Endothelial cell of umbilical vein (primary cell): ENCODE results near the gene ERBB4. TPM values are rescaled to one million over a fixed set of nuclear protein-coding genes. Genes with fewer than 3 reads are reported as not detected.

Experiments used
- BruUV-seq: library from RNA; stranded (reverse); fragments of 400-500 nt; replicated peaks from 2 replicates; lab custom pipeline; 2021; lab: Mats Ljungman, UMichigan
- CTCF ChIA-PET: fragments of 300-600, 350-600 bp; sonication (Branson Sonifier 250); formaldehyde crosslinking; loops from one replicate; lab custom pipeline; 2021; ENCODE audit warnings: antibody characterized with exemption, inconsistent platforms; lab: Charles Lee
- POLR2A ChIA-PET: fragments of 300-600, 350-600 bp; sonication (Branson Sonifier 250); formaldehyde crosslinking; loops from one replicate; lab custom pipeline; 2021; ENCODE audit warnings: antibody characterized with exemption, inconsistent platforms; lab: Charles Lee
- DNase-seq: peaks from one replicate; pipeline ENCODE4 v3.0.0-alpha.2; 2011; ENCODE audit warnings: low read depth, low spot score
- FAIRE-seq: peaks from 2 replicates; lab custom pipeline; 2011; peaks lifted over from hg19 to GRCh38; lab: Jason Lieb, UNC
- H2AFZ ChIP-seq: 2 replicates; pipeline ENCODE4 v1.6.0; 2012; ENCODE audit warnings: low read depth, low read length, control low read depth, inconsistent platforms
- H3K27ac ChIP-seq: 2 replicates; pipeline ENCODE4 v1.5.1; 2011; ENCODE audit warnings: low read depth, mild to moderate bottlenecking, control low read depth, low read length, moderate library complexity; ENCODE audit not compliant: insufficient read depth
- H3K27me3 ChIP-seq, 2 experiments: 2 replicates each; pipeline versions ENCODE4 v1.6.0 to v1.6.1; 2011; ENCODE audit warnings: low read length in 2 of 2, mixed read lengths in 1 of 2; ENCODE audit not compliant: control insufficient read depth in 2 of 2, insufficient read depth in 2 of 2
- H3K36me3 ChIP-seq, 2 experiments: 2 replicates in 1 of 2; 3 replicates in 1 of 2; pipeline ENCODE4 v1.5.1; 2011; ENCODE audit warnings: low read length in 2 of 2, mild to moderate bottlenecking in 1 of 2, moderate library complexity in 1 of 2; ENCODE audit not compliant: control insufficient read depth in 2 of 2, insufficient read depth in 2 of 2; ENCODE audit errors: extremely low read depth in 1 of 2
- H3K4me1 ChIP-seq: 3 replicates; pipeline ENCODE4 v1.5.1; 2011; ENCODE audit warnings: mild to moderate bottlenecking, low read length; ENCODE audit not compliant: control insufficient read depth, insufficient read depth; ENCODE audit errors: extremely low read depth
- H3K4me2 ChIP-seq: 2 replicates; pipeline ENCODE4 v1.6.1; 2011; ENCODE audit warnings: low read length, control low read depth, mixed read lengths; ENCODE audit not compliant: insufficient read depth
- H3K4me3 ChIP-seq, 3 experiments: fragments of 200-600 bp in 1 of 3; sonication (generic), shearing (Covaris generic) in 1 of 3; replicated peaks in 1 of 3; 2 replicates each; pipeline ENCODE4 v1.5.1; 2011 to 2016; ENCODE audit warnings: control low read depth in 3 of 3, low read length in 3 of 3, mild to moderate bottlenecking in 2 of 3, inconsistent platforms in 1 of 3, low read depth in 1 of 3, moderate library complexity in 1 of 3; ENCODE audit not compliant: insufficient read depth in 1 of 3
- H3K79me2 ChIP-seq: 2 replicates; pipeline ENCODE4 v1.6.0; 2012; ENCODE audit warnings: low read length, inconsistent platforms; ENCODE audit not compliant: control insufficient read depth, insufficient read depth
- H3K9ac ChIP-seq: replicated peaks from 2 replicates; pipeline ENCODE3; 2011; ENCODE audit warnings: low read length, control low read depth; ENCODE audit not compliant: insufficient read depth; ENCODE audit errors: extremely low read depth
- H3K9me1 ChIP-seq: replicated peaks from 3 replicates; pipeline ENCODE4 v1.6.0; 2011; ENCODE audit warnings: mild to moderate bottlenecking, low read length; ENCODE audit not compliant: control insufficient read depth, insufficient read depth; ENCODE audit errors: extremely low read depth
- H3K9me3 ChIP-seq: replicated peaks from 2 replicates; pipeline ENCODE4 v1.5.1; 2012; ENCODE audit warnings: low read length, inconsistent platforms; ENCODE audit not compliant: control insufficient read depth, insufficient read depth
- H4K20me1 ChIP-seq: replicated peaks from 2 replicates; pipeline ENCODE3; 2011; ENCODE audit warnings: mild to moderate bottlenecking, low read length; ENCODE audit not compliant: control insufficient read depth, insufficient read depth; ENCODE audit errors: extremely low read depth
- CTCF ChIP-seq, 2 donors: IDR thresholded peaks; 1 replicate in 1 of 2; 2 replicates in 1 of 2; pipeline ENCODE4 v1.5.1; 2011; ENCODE audit warnings: low read length in 2 of 2, mild to moderate bottlenecking in 2 of 2, moderate library complexity in 2 of 2, control low read depth in 1 of 2, inconsistent platforms in 1 of 2, low read depth in 1 of 2; ENCODE audit not compliant: insufficient read depth in 1 of 2; ENCODE audit errors: extremely low read depth in 1 of 2
- EZH2 ChIP-seq: IDR thresholded peaks from 2 replicates; pipeline ENCODE4 v1.6.1; 2012; ENCODE audit warnings: borderline replicate concordance, low read depth, mild to moderate bottlenecking, moderate library complexity, low read length, inconsistent platforms; ENCODE audit not compliant: severe bottlenecking
- FOS ChIP-seq: IDR thresholded peaks from 2 replicates; pipeline ENCODE4 v1.6.1; 2011; ENCODE audit warnings: mild to moderate bottlenecking, low read length, moderate library complexity, borderline replicate concordance; ENCODE audit not compliant: insufficient read depth
- GATA2 ChIP-seq: IDR thresholded peaks from 2 replicates; pipeline ENCODE4 v1.7.0; 2011; ENCODE audit warnings: low read depth, mild to moderate bottlenecking, moderate library complexity, mixed read lengths, low read length; ENCODE audit not compliant: insufficient read length, insufficient read depth
- JUN ChIP-seq: IDR thresholded peaks from 2 replicates; pipeline ENCODE4 v1.6.1; 2011; ENCODE audit warnings: borderline replicate concordance, low read depth; ENCODE audit not compliant: insufficient read length, insufficient read depth
- MAX ChIP-seq: IDR thresholded peaks from 2 replicates; pipeline ENCODE4 v1.6.1; 2011; ENCODE audit not compliant: insufficient read depth, insufficient read length
- MYC ChIP-seq: IDR thresholded peaks from one replicate; pipeline ENCODE4 v1.6.1; 2011; ENCODE audit warnings: mild to moderate bottlenecking, low read depth, low read length
- POLR2A ChIP-seq: IDR thresholded peaks from 2 replicates; pipeline ENCODE4 v1.6.1; 2012; ENCODE audit warnings: low read depth, mild to moderate bottlenecking, control low read depth, low read length
- POLR2AphosphoS5 ChIP-seq: IDR thresholded peaks from 2 replicates; pipeline ENCODE4 v1.6.1; 2012; ENCODE audit warnings: low read depth, mild to moderate bottlenecking, control low read depth, low read length, moderate library complexity; ENCODE audit not compliant: insufficient read depth
- dilution Hi-C: fragments of 300-500 bp; cut with MboI; formaldehyde crosslinking; loops from one replicate; pipeline ENCODE4 v1.15.0; 2019; ENCODE audit warnings: low sequenced_read_pairs; ENCODE audit not compliant: extremely low pct_ligation_motif_present
- intact Hi-C: fragments of 100-400 bp; cut with micrococcal nuclease; formaldehyde crosslinking; loops from one replicate; pipeline ENCODE4 v1.10.0; 2022
- polyA plus RNA-seq, 4 experiments: library from polyadenylated mRNA; depleted of rRNA in 3 of 4; stranded (reverse) in 3 of 4; unstranded in 1 of 4; fragments of >200 nt; gene quantifications; 2 replicates each; pipeline versions ENCODE4 v1.2.1 to v1.2.3, GENCODE V29; 2011 to 2012; ENCODE audit warnings: missing spikeins in 1 of 4
- total RNA-seq: library from RNA; stranded (reverse); gene quantifications from 2 replicates; pipeline ENCODE4 v1.2.3, GENCODE V29; 2021

The ERBB4 gene
- total and polyA plus RNA-seq, 2 donors (not counting 3 experiments of a cell fraction or from before 2014, with no cell fraction given) = 0.01 to 0.27 TPM

- no peaks in the 10 kb centered on the region for H3K9me1 ChIP-seq
- H3K9me3 ChIP-seq = no peaks in the 10 kb centered on the region
- H2AFZ ChIP-seq = no peak overlapping the region
- no peak overlapping the region for H3K27ac ChIP-seq
- TF ChIP-seq MAX (no peak), JUN (no peak), CTCF (IDR thresholded peaks at IDR 0.05; ENCODE audit: extremely low read depth in 1 of 2, insufficient read depth in 1 of 2, low read depth in 1 of 2, low read length in 2 of 2) (no peak), POLR2A (no peak), GATA2 (no peak), EZH2 (no peak), POLR2AphosphoS5 (no peak), FOS (no peak), MYC (no peak)
- no peak overlapping the region for H3K4me3 ChIP-seq
- no peaks in the 10 kb centered on the region for H4K20me1 ChIP-seq
- H3K9ac ChIP-seq = no peak overlapping the region
- H3K27me3 ChIP-seq = no peaks in the 10 kb centered on the region
- DNase-seq = no peak
- intact Hi-C loops (no loop called here), dilution Hi-C loops (no loop called here)
- POLR2A ChIA-PET = no interaction called here
- H3K4me2 ChIP-seq = no peak overlapping the region
- H3K36me3 ChIP-seq = no peaks in the 10 kb centered on the region
- CTCF ChIA-PET = no interaction called here
- H3K4me1 ChIP-seq = no peaks in the 10 kb centered on the region
- BruUV-seq = no TSS peak
- FAIRE-seq = no peak
- no peaks in the 10 kb centered on the region for H3K79me2 ChIP-seq
Measured at GRCh38 chr2:211333377-211333776, 1205.2 kb downstream of the ERBB4 start.
